IMR-90 (cell line): ENCODE results near the gene COA6.

ENCODE experiments used
- BHLHE40 ChIP-seq: fragments of 150-350 bp; IDR thresholded peaks from 2 replicates; pipeline ENCODE4 v1.6.1; 2016; ENCODE audit warnings: mild to moderate bottlenecking, low read depth, low read length
- CEBPB ChIP-seq: IDR thresholded peaks from 2 replicates; pipeline ENCODE4 v1.6.1; 2012; ENCODE audit warnings: low read depth, low read length, improper control_type of control experiment
- CHD1 ChIP-seq: IDR thresholded peaks from 2 replicates; pipeline ENCODE4 v1.6.1; 2012; ENCODE audit warnings: low read depth, low read length, improper control_type of control experiment
- MXI1 ChIP-seq: IDR thresholded peaks from 2 replicates; pipeline ENCODE4 v1.6.1; 2012; ENCODE audit warnings: low read depth, mild to moderate bottlenecking, low read length, moderate library complexity, borderline replicate concordance
- POLR2A ChIP-seq: IDR thresholded peaks from 2 replicates; pipeline ENCODE4 v1.6.1; 2012; ENCODE audit warnings: mild to moderate bottlenecking, low read depth, low read length
- RAD21 ChIP-seq: IDR thresholded peaks from 2 replicates; pipeline ENCODE4 v1.6.1; 2012; ENCODE audit warnings: low read length, improper control_type of control experiment
- RCOR1 ChIP-seq: IDR thresholded peaks from 2 replicates; pipeline ENCODE4 v1.6.1; 2012; ENCODE audit warnings: mild to moderate bottlenecking, low read length, improper control_type of control experiment; ENCODE audit not compliant: insufficient replicate concordance
- RFX5 ChIP-seq: IDR thresholded peaks from 2 replicates; pipeline ENCODE4 v1.8.0; 2012; ENCODE audit warnings: low read depth, mild to moderate bottlenecking, low read length, moderate library complexity
- SMC3 ChIP-seq: fragments of 150-350 bp; IDR thresholded peaks from 2 replicates; pipeline ENCODE4 v1.6.1; 2016; ENCODE audit warnings: low read depth, mild to moderate bottlenecking, antibody characterized with exemption, low read length, moderate library complexity
- TF ChIP-seq, protein P1 (sequence below): conservative IDR thresholded peaks from 2 replicates; pipeline ENCODE4 v1.5.1; 2012; ENCODE audit warnings: mild to moderate bottlenecking, low read depth, low read length, improper control_type of control experiment
- TF ChIP-seq, protein P2 (sequence below): fragments of 150-350 bp; IDR thresholded peaks from 2 replicates; pipeline ENCODE4 v1.6.1; 2016; ENCODE audit warnings: low read depth, mild to moderate bottlenecking, low read length, moderate library complexity, borderline replicate concordance
- TF ChIP-seq, protein P3 (sequence below): fragments of 150-350 bp; IDR thresholded peaks from 2 replicates; pipeline ENCODE4 v1.6.1; 2017; ENCODE audit warnings: mild to moderate bottlenecking, antibody characterized with exemption, low read length, low read depth

DNA sequence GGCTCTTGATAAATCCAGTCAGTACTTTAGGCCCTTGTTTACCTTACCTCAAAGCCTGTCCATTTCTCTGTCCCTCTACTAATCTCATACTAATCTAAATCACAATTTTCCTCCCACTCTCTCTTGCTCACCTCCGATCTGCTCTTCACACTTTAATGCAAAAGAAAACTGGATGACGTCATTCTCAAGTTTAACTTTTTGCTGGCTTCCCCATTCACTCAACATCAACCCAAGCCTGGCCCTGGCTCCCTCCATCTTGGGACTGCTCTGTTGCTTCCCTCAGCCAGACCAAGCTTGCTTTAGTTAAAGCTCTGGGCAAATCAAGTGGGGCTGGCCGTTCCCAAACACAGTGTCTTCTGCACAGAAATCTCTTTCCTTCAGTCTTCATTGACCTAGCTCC, 29.7 kb downstream of the COA6 start:
- TF ChIP-seq, protein P1, sequence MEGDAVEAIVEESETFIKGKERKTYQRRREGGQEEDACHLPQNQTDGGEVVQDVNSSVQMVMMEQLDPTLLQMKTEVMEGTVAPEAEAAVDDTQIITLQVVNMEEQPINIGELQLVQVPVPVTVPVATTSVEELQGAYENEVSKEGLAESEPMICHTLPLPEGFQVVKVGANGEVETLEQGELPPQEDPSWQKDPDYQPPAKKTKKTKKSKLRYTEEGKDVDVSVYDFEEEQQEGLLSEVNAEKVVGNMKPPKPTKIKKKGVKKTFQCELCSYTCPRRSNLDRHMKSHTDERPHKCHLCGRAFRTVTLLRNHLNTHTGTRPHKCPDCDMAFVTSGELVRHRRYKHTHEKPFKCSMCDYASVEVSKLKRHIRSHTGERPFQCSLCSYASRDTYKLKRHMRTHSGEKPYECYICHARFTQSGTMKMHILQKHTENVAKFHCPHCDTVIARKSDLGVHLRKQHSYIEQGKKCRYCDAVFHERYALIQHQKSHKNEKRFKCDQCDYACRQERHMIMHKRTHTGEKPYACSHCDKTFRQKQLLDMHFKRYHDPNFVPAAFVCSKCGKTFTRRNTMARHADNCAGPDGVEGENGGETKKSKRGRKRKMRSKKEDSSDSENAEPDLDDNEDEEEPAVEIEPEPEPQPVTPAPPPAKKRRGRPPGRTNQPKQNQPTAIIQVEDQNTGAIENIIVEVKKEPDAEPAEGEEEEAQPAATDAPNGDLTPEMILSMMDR = no peak
- TF ChIP-seq POLR2A (no peak), SMC3 (no peak), CEBPB (no peak), RFX5 (no peak), MXI1 (no peak), RAD21 (no peak), BHLHE40 (no peak), RCOR1 (no peak), CHD1 (no peak)
- TF ChIP-seq, protein P2, sequence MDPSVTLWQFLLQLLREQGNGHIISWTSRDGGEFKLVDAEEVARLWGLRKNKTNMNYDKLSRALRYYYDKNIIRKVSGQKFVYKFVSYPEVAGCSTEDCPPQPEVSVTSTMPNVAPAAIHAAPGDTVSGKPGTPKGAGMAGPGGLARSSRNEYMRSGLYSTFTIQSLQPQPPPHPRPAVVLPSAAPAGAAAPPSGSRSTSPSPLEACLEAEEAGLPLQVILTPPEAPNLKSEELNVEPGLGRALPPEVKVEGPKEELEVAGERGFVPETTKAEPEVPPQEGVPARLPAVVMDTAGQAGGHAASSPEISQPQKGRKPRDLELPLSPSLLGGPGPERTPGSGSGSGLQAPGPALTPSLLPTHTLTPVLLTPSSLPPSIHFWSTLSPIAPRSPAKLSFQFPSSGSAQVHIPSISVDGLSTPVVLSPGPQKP = no peak
- TF ChIP-seq, protein P3, sequence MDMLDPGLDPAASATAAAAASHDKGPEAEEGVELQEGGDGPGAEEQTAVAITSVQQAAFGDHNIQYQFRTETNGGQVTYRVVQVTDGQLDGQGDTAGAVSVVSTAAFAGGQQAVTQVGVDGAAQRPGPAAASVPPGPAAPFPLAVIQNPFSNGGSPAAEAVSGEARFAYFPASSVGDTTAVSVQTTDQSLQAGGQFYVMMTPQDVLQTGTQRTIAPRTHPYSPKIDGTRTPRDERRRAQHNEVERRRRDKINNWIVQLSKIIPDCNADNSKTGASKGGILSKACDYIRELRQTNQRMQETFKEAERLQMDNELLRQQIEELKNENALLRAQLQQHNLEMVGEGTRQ = no peak
